ENCODE results near the gene RTEL1.
"Not testable (repeated sequence)": the region's sequence is repeated elsewhere in the genome, so short reads cannot be mapped to it uniquely, and the experiment has no call there.

RTEL1 gene

DNA sequence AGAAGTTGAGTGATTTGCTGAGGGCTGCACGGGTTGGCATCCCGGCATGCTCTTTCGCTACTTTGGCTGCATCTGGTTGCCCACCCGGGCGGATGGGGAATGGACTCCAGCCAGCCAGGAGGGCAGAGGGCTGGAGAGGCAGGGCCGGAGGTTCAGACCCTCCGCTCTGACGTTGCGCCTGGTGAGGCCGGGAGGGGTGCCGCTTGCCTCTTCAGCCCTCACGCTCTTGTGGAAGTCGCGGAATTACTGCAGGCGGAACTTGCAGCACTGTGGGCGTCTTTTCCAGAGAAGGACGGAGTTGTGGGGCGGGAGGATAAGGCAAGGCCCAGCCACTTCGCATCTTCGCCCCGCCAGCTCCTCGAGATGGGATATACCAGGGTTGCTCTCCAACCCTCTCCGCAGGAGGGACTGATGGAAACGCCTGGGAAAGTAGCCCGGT lies 656 bp downstream of the RTEL1 start:
- H2AFZ ChIP-seq (ENCODE audit: low read length), result no peak overlapping the region
- H4K20me1 ChIP-seq (ENCODE audit: insufficient read depth, low read length), result no peaks in the 10 kb centered on the region
- H3K27me3 ChIP-seq (ENCODE audit: insufficient read depth, low read length), result peaks cover 6% of the 10 kb centered on the region; the same call in 1 of the 2 replicates
- no peaks in the 10 kb centered on the region for H3K9me2 ChIP-seq (ENCODE audit: low read depth, low read length)
- peak overlapping the region; percentile 90 for H3K4me2 ChIP-seq (ENCODE audit: low read length)
- peak overlapping the region; percentile 95 for H3K4me3 ChIP-seq (ENCODE audit: low read depth, low read length, poor library complexity, severe bottlenecking)
- TF ChIP-seq EZH2 (IDR thresholded peaks at IDR 0.05; ENCODE audit: borderline replicate concordance, low read length), result no peak
- no peak for TF ChIP-seq CTCF (IDR thresholded peaks at IDR 0.05; ENCODE audit: low read length)
- H3K79me2 ChIP-seq (ENCODE audit: insufficient read depth, low read length), result no peaks in the 10 kb centered on the region
- peak overlapping the region; percentile 94 for H3K9ac ChIP-seq (ENCODE audit: low read length)
- H3K27ac ChIP-seq (ENCODE audit: low read depth, low read length, poor library complexity, severe bottlenecking), result no peak overlapping the region
- H3K36me3 ChIP-seq (ENCODE audit: insufficient read depth, low read length), result peaks cover 27% of the 10 kb centered on the region; the same call in 1 of the 2 replicates
- H3F3A ChIP-seq (ENCODE audit: insufficient read depth, low read length), result no peaks in the 10 kb centered on the region
- H3K9me3 ChIP-seq (ENCODE audit: low read length), result no peaks in the 10 kb centered on the region
- peaks cover 29% of the 10 kb centered on the region for H3K4me1 ChIP-seq (ENCODE audit: insufficient read depth, low read length, severe bottlenecking)

DNA sequence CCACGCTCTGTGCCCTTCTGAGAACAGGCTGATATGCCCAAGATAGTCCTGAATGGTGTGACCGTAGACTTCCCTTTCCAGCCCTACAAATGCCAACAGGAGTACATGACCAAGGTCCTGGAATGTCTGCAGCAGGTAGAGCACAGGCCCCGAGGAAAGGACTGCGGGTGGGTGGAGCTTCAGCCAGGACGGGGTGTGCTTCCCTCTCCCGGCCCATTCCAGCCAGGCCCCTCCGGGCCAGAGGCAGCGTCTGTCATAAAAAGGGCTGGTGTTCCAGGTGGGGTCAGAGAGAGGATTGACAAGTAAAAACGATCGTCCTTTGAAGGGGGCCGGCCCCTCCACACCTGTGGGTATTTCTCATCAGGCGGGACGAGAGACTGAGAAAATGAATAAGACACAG lies 1.3 kb downstream of the RTEL1 start:
- H3K4me3 ChIP-seq (ENCODE audit: low read depth, low read length, poor library complexity, severe bottlenecking), result peak overlapping the region; percentile 95
- peaks cover 23% of the 10 kb centered on the region for H3K4me1 ChIP-seq (ENCODE audit: insufficient read depth, low read length, severe bottlenecking)

DNA sequence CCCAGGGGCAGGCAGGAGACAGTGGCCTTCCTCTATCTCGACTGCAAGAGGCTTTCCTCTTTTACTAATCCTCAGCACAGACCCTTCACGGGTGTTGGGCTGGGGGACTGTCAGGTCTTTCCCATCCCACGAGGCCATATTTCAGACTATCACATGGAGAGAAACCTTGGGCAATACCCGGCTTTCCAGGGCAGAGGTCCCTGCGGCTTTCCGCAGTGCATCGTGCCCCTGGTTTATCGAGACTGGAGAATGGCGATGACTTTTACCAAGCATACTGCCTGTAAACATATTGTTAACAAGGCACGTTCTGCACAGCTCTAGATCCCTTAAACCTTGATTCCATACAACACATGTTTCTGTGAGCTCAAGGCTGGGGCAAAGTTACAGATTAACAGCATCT lies 2.1 kb downstream of the RTEL1 start:
- not testable (repeated sequence) for H3F3A ChIP-seq (ENCODE audit: insufficient read depth, low read length); H3K79me2 ChIP-seq (ENCODE audit: insufficient read depth, low read length); H3K27ac ChIP-seq (ENCODE audit: low read depth, low read length, poor library complexity, severe bottlenecking); H3K9me2 ChIP-seq (ENCODE audit: low read depth, low read length); H3K9ac ChIP-seq (ENCODE audit: low read length); H3K4me2 ChIP-seq (ENCODE audit: low read length); H3K27me3 ChIP-seq (ENCODE audit: insufficient read depth, low read length); H3K9me3 ChIP-seq (ENCODE audit: low read length); H3K4me3 ChIP-seq (ENCODE audit: low read depth, low read length, poor library complexity, severe bottlenecking); H4K20me1 ChIP-seq (ENCODE audit: insufficient read depth, low read length); H2AFZ ChIP-seq (ENCODE audit: low read length)
- Histone ChIP-seq H3K36me3 (ENCODE audit: insufficient read depth, low read length) (peaks cover 28% of the 10 kb centered on the region; the same call in 1 of the 2 replicates), H3K4me1 (ENCODE audit: insufficient read depth, low read length, severe bottlenecking) (peaks cover 21% of the 10 kb centered on the region)

More for the DNA sequence above, 1.3 kb downstream of the RTEL1 start:
- no peak overlapping the region for H3K27ac ChIP-seq (ENCODE audit: low read depth, low read length, poor library complexity, severe bottlenecking)
- no peaks in the 10 kb centered on the region for H4K20me1 ChIP-seq (ENCODE audit: insufficient read depth, low read length)
- no peaks in the 10 kb centered on the region for H3K79me2 ChIP-seq (ENCODE audit: insufficient read depth, low read length)
- H3F3A ChIP-seq (ENCODE audit: insufficient read depth, low read length), result no peaks in the 10 kb centered on the region
- H3K27me3 ChIP-seq (ENCODE audit: insufficient read depth, low read length), result peaks cover 6% of the 10 kb centered on the region; the same call in 1 of the 2 replicates
- H2AFZ ChIP-seq (ENCODE audit: low read length), result no peak overlapping the region
- H3K36me3 ChIP-seq (ENCODE audit: insufficient read depth, low read length), result peaks cover 27% of the 10 kb centered on the region; the same call in 1 of the 2 replicates
- H3K9me3 ChIP-seq (ENCODE audit: low read length), result no peaks in the 10 kb centered on the region
- TF ChIP-seq CTCF (IDR thresholded peaks at IDR 0.05; ENCODE audit: low read length), result no peak
- TF ChIP-seq EZH2 (IDR thresholded peaks at IDR 0.05; ENCODE audit: borderline replicate concordance, low read length), result no peak
- no peaks in the 10 kb centered on the region for H3K9me2 ChIP-seq (ENCODE audit: low read depth, low read length)
- H3K4me2 ChIP-seq (ENCODE audit: low read length), result peak overlapping the region; percentile 90
- peak overlapping the region; percentile 94 for H3K9ac ChIP-seq (ENCODE audit: low read length)

DNA sequence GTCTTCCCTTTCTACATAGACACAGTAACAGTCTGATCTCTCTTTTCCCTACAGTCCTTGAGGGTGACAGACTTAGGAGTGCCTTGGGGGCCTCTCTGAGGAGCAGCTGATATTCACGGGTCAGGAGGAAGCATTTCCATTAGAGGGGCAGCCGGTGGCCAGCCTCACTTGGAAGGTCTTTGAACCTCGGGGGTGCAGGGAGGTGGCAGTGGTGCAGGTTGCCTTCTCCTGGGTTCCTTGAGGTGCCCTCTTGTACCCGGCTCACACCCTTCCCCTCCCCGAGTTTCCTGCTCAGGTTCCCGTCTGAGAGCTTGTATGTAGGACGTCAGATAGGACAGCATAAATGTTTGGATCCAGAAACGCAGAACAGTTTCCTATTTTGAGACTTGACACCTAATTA lies 2.5 kb downstream of the RTEL1 start:
- H3K36me3 ChIP-seq (ENCODE audit: insufficient read depth, low read length), result peaks cover 32% of the 10 kb centered on the region

More for the DNA sequence above, 2.5 kb downstream of the RTEL1 start:
- TF ChIP-seq EZH2 (IDR thresholded peaks at IDR 0.05; ENCODE audit: borderline replicate concordance, low read length), result no peak
- TF ChIP-seq CTCF (IDR thresholded peaks at IDR 0.05; ENCODE audit: low read length), result no peak
- H3K4me3 ChIP-seq (ENCODE audit: low read depth, low read length, poor library complexity, severe bottlenecking), result no peak overlapping the region
- no peaks in the 10 kb centered on the region for H3K9me3 ChIP-seq (ENCODE audit: low read length)
- no peak overlapping the region for H3K9ac ChIP-seq (ENCODE audit: low read length)
- peaks cover 21% of the 10 kb centered on the region for H3K4me1 ChIP-seq (ENCODE audit: insufficient read depth, low read length, severe bottlenecking)
- no peaks in the 10 kb centered on the region for H3K79me2 ChIP-seq (ENCODE audit: insufficient read depth, low read length)
- H3F3A ChIP-seq (ENCODE audit: insufficient read depth, low read length), result no peaks in the 10 kb centered on the region
- no peak overlapping the region for H3K27ac ChIP-seq (ENCODE audit: low read depth, low read length, poor library complexity, severe bottlenecking)
- no peaks in the 10 kb centered on the region for H3K9me2 ChIP-seq (ENCODE audit: low read depth, low read length)
- no peak overlapping the region for H2AFZ ChIP-seq (ENCODE audit: low read length)
- no peak overlapping the region for H3K4me2 ChIP-seq (ENCODE audit: low read length)
- H3K27me3 ChIP-seq (ENCODE audit: insufficient read depth, low read length), result no peaks in the 10 kb centered on the region
- no peaks in the 10 kb centered on the region for H4K20me1 ChIP-seq (ENCODE audit: insufficient read depth, low read length)
